GM20431 (cell line): ENCODE results near the gene PEX26.

ENCODE experiments used
- in situ Hi-C: fragments of 300-500 bp; cut with MseI, MboI; formaldehyde crosslinking; loops from one replicate; pipeline ENCODE4 v1.15.0; 2020; ENCODE audit warnings: low sequenced_read_pairs; ENCODE audit not compliant: unreplicated experiment

PEX26 gene

DNA sequence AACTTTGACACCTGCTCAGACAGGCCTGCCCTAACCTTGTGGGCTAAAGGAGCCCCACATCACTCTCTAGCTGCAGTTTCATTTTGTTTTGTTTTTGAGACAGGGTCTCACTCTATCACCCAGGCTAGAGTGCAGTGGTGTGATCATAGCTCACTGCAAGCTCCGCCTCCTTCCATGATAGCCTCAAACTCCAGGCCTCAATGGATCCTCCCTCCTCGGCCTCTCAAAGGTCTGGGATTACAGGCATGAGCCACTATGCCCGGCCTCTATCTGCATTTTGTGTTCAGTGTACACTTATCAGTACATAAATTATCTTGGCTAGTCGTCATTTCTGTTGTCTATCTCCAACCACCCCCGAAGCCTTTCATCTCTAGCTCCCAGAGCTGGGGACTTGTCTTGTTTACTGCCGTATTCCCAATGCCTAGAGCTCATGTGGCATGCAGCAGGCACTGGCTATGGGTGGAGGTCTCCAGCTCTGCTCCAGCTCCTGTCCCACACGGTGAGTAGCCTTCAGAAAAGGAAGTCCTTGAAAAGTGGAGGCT, 22.1 kb upstream of the PEX26 start:
- in situ Hi-C loops = loop anchor here (25.0 kb wide), 1 partner anchor 318 kb away; no protein-coding TSS in a partner anchor

DNA sequence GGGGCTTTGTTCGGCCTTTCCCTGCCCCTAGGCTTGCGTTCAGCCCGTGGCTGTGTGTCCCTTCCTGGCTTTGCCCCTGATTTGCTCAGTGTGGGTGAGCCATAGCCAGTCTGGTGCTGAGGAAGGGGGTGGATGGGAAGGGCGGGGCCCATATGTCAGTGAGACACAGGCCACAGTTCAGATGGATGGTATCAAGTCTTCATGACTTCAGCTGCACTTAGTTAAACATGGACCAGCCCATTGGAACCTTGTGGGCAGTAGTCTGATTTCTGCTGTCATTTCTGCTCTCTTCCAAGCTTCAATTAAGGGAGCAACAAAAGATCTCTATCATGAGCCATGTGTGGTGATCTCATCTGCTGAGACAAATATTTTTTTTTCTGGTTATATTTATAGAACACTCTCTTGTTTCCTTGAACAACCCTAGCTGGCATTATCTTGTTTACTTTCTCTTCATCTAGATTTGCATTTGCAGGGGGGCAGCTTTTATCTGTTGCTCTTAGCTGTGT, 21.6 kb upstream of the PEX26 start:
- in situ Hi-C loops = loop anchor here (25.0 kb wide), 1 partner anchor 319 kb away; no protein-coding TSS in a partner anchor

- in situ Hi-C loops = loop anchor here (25.0 kb wide), 1 partner anchor 320 kb away; no protein-coding TSS in a partner anchor
Measured at GRCh38 chr22:18056807-18057474, 20.8 kb upstream of the PEX26 start.

- in situ Hi-C loops = loop anchor here (25.0 kb wide), 1 partner anchor 320 kb away; no protein-coding TSS in a partner anchor
Measured at GRCh38 chr22:18057568-18058209, 20.1 kb upstream of the PEX26 start.

DNA sequence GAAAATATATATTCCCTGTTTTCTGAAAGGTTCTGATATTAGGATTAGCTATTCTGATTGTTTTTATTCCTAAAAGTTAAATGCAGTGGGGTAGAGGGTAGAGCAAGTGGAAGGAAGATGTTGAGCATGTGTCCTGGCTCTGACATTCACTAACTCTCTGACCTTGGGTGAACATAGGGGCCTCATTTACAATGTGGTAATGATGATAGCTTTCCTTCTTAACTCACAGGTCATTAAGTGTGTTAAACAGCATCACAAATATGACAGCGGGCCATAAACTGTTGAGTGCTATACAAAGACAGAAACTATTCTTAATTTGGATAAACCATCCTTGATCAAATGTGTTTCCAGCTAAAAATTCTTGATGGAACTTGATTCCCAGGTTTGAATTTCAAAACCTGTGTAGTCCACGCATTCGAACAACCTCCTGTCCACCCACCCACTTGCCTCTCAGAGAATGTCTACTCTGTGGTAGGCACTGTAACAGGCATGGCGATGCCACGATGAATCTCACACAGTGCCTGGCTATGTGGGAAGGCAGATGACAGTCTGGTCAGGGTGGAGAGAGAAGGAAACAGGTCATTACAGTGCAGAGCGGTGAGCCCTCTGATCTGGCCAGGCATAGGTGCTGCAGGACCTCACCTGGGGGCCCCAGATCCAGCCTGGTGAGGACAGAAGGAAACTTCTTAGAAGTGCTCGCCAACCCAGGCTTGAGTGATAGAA, 19.3 kb upstream of the PEX26 start:
- in situ Hi-C loops = loop anchor here (25.0 kb wide), 1 partner anchor 321 kb away; no protein-coding TSS in a partner anchor

GRCh38 chr22:18059094-18059417, 18.7 kb upstream of the PEX26 start:
- in situ Hi-C loops = loop anchor here (25.0 kb wide), 1 partner anchor 322 kb away; no protein-coding TSS in a partner anchor

DNA sequence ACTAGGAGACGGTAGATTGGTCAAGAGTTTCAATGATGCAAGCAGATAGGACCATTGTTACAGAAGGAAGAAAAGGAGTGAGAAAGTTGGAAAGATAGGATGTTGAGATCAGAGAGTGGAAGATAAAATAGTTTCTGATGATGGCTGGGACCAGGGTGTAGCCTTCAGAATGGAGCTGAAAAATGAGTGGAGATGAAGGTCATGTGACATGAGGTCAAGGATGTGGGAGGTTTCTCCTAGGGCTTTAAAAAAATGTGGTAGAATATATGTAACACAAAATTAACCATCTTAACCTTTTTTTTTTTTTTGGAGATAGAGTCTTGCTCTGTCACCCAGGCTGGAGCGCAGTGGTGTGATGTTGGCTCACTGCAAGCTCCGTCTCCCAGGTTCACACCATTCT, 18.3 kb upstream of the PEX26 start:
- in situ Hi-C loops = loop anchor here (25.0 kb wide), 1 partner anchor 322 kb away; no protein-coding TSS in a partner anchor

DNA sequence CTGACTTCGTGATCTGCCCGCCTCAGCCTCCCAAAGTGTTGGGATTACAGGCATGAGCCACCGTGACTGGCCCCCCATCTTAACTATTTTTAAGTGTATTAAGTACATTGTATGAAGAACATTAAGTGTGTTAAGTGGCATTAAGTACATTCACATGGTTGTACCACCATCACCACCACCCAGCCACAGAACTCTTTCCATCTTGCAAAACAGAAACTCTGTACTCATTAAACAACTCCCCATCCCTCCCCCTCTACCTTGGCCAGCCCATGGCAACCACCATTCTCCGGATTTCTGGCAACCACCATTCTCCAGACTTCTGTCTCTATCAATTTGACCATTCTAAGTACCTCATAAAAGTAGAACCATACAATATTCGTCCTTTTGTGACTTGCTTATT, 17.8 kb upstream of the PEX26 start:
- in situ Hi-C loops = loop anchor here (10.0 to 25.0 kb wide), 2 partner anchors 225 to 323 kb away; no protein-coding TSS in a partner anchor

DNA sequence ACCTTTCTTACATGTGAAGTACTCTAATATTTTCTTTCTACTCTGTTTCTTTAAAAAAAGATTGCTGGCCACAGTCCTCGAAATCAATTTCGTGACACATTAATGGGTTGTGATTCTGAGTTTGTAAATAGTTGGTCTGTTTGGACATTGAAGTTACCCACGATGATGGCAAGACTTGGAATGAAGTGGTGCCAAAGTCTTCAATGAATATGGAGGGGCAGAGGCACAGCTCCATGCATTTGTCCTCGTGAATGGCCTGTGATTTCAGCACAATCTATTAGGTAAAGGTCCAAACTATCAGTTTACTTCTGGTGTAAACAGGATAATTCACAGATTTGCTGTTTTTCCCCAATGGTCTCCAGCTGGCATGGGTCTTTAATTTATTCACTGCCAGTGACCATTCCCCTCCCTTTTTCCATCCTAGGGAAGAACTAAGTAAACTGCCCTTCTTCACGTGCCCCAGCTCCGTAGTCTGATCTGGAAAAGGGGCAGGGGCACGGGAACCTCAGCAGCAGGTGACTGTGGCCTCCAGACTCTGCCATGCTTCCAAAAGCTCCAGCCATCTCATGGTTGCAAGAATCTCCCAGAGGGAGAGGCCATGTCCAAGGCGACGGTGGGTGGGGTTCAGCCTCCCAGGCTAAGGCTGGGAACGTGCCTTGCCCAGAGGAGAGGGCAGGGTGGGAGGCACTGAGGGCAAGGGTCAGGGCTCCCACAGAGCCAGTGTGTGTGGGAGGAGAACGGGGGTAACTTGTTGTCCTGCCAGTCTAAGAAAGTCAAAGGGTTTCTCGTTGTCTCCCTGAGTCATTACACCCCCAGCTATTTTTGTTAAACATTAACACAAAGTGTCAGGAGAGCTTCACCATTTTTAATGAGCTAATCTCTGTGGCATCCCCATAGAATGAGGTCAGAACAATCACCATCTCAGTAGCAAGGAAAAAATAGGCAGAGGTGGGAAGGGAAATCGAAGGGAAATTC, 16.9 kb upstream of the PEX26 start:
- in situ Hi-C loops = loop anchor here (10.0 to 25.0 kb wide), 2 partner anchors 226 to 324 kb away; no protein-coding TSS in a partner anchor

DNA sequence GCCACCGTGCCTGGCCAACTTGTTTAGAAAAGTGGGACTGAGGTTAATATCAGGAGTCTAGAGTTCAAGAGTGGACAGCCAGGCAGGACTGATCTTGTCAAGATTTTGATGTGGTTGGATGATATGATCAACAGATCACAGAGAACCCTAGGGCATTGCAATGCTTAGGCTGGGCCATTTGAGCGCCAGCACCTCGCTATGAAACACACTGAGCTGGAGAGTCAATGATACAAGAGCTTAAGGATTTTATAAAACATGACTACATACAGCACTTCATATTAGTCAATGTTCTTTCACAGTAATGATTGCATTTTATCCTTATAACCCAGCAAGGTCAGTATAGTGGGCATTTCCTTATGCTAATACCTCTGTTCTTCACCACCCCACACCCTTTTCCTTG, 15.4 kb upstream of the PEX26 start:
- in situ Hi-C loops = loop anchor here (10.0 to 25.0 kb wide), 2 partner anchors 228 to 325 kb away; no protein-coding TSS in a partner anchor

- in situ Hi-C loops = loop anchor here (10.0 to 25.0 kb wide), 2 partner anchors 229 to 326 kb away; no protein-coding TSS in a partner anchor
Measured at GRCh38 chr22:18063306-18063705, 14.5 kb upstream of the PEX26 start.

DNA sequence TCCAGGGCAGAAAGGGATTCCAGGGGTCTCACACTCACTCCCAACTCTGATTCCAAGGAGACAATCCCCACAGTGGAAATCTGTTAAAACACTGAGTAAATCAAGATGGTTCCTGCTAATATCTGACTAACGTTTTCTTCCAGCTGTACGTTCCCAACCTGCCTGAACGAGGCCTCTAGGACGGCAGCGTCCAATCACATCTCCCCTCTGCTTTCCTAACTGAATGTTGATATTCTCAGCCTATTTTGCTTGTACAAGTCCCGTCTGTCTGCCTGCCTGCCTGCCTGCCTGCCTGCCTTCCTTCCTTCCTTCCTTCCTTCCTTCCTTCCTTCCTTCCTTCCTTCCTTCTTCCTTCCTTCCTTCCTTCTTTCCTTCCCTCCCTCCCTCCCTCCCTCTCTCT, 14.1 kb upstream of the PEX26 start:
- in situ Hi-C loops = loop anchor here (10.0 to 25.0 kb wide), 2 partner anchors 229 to 326 kb away; no protein-coding TSS in a partner anchor

DNA sequence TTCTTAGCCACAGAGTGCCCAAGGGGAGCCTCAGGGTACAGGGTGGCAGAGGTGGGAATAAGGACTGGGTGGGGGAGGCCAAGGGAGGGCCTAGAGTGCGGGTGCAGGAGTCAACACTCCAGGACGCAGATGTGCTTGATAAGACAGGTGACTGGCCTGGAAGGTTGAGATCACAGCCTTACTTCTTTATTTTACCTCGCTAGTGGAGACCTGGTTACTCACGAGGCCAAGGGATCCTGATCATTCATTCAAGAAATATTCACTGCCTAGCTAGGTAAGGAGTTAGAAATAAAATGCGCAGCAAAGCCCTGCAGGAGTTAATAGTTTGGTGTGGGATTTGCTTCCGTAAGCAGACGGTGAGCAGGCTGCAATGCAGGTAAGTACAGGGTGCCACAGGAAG, 13.2 kb upstream of the PEX26 start:
- in situ Hi-C loops = loop anchor here (10.0 to 25.0 kb wide), 2 partner anchors 230 to 327 kb away; no protein-coding TSS in a partner anchor

DNA sequence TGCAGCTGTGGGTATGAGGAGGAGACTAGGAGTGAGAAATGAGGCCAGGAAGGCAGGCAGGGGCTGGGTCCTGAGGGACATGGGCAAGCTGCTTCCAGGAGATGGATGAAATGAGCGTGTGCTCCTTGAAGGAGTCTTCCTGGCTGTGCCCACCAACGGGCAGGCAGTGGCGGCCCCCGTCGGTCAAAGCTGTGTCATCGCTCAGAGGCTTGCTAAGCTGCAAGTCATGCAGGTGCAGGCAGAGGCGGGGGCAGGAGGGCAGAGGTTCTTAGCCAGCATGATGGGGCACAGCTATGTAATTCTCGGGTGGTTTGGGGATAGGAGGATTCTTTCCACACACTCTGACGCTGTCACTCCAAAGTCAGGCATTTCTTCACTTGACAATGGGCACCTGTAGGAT, 12.5 kb upstream of the PEX26 start:
- in situ Hi-C loops = loop anchor here (10.0 to 25.0 kb wide), 2 partner anchors 230 to 328 kb away; no protein-coding TSS in a partner anchor

GRCh38 chr22:18066181-18066859, 11.5 kb upstream of the PEX26 start:
- in situ Hi-C loops = loop anchor here (10.0 to 25.0 kb wide), 2 partner anchors 232 to 329 kb away; no protein-coding TSS in a partner anchor

DNA sequence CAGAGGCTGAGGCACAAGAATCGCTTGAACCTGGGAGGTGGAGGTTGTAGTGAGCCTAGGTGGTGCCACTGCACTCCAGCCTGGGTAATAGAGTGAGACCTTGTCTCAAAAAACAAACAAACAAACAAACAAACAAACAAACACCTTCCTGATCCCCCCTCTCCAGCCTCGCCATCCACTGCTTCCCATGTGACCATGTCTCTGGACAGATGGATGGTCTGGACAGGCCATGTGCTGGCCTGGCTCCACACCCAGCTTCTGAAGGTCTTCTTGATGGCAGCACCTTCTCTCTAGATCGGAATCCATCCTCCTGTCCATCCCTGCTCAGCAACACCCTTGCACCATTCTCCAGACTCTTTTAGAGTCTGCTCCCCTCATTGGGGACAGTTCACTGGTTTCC, 10.7 kb upstream of the PEX26 start:
- in situ Hi-C loops = loop anchor here (10.0 to 25.0 kb wide), 2 partner anchors 232 to 330 kb away; no protein-coding TSS in a partner anchor

- in situ Hi-C loops = loop anchor here (10.0 to 25.0 kb wide), 2 partner anchors 233 to 330 kb away; no protein-coding TSS in a partner anchor
Measured at GRCh38 chr22:18067548-18068341, 10.0 kb upstream of the PEX26 start.
